Adrenal gland (tissue), 12 donors: ENCODE data around the gene ADAMTS16. TPM values are rescaled to one million over a fixed set of nuclear protein-coding genes. Genes with fewer than 3 reads are reported as not detected.

Source experiments
- DNase-seq, 7 donors: peaks; one replicate each; pipeline ENCODE4 v3.0.0-alpha.2; 2019 to 2020
- H3K27ac ChIP-seq, 5 donors: fragments of 200-600 bp; sonication (generic) in 4 of 5; 1 replicate in 3 of 5; 2 replicates in 2 of 5; pipeline versions ENCODE4 v1.5.1 to v1.8.0; 2016 to 2020; ENCODE audit warnings: mild to moderate bottlenecking in 1 of 5
- H3K27me3 ChIP-seq: fragments of 200-600 bp; 2 replicates; pipeline ENCODE4 v1.8.0; 2021
- H3K36me3 ChIP-seq, 2 donors: fragments of 200-600 bp; replicated peaks in 1 of 2; 1 replicate in 1 of 2; 2 replicates in 1 of 2; pipeline versions ENCODE4 v1.5.1 to v1.8.0; 2018 to 2022
- H3K4me1 ChIP-seq, 2 donors: fragments of 200-600 bp; replicated peaks in 1 of 2; 1 replicate in 1 of 2; 2 replicates in 1 of 2; pipeline versions ENCODE4 v1.5.1 to v1.8.0; 2018 to 2021
- H3K4me3 ChIP-seq, 4 donors: fragments of 200-600 bp; sonication (generic) in 3 of 4; one replicate each; pipeline ENCODE4 v1.5.1; 2016 to 2018
- H3K9me3 ChIP-seq, 3 donors: fragments of 200-600 bp; sonication (generic) in 1 of 3; replicated peaks in 1 of 3; 1 replicate in 2 of 3; 2 replicates in 1 of 3; pipeline versions ENCODE4 v1.5.1 to v1.8.0; 2016 to 2021
- POLR2A ChIP-seq, 2 donors: fragments of 450-650 bp; IDR thresholded peaks; one replicate each; pipeline ENCODE4 v1.6.1; 2017; ENCODE audit warnings: antibody characterized with exemption in 2 of 2, mild to moderate bottlenecking in 2 of 2, moderate library complexity in 1 of 2
- WGBS, 4 donors: extraction: QIAGEN DNeasy Blood & Tissue Kit in 2 of 4; methylation state at CpG; one replicate each; pipeline versions ENCODE4 v1.1.5 to v1.1.7; 2013 to 2017; 5-methylcytosine and 5-hydroxymethylcytosine counted together
- intact Hi-C, 2 donors: fragments of 100-400 bp; cut with DNase I; formaldehyde crosslinking; loops; one replicate each; pipeline versions ENCODE4 v1.14.1 to v1.15.0; 2022 to 2023
- polyA plus RNA-seq, 3 donors: library from polyadenylated mRNA; stranded (reverse); fragments of 200-250 nt in 2 of 3; fragments of 350-450 nt in 1 of 3; fragmentation: Illumina TruSeq in 1 of 3; extraction: RNeasy Lipid Tissue Mini Kit (QIAGEN cat#74804) in 1 of 3; gene quantifications; one replicate each; pipeline ENCODE4 v1.2.3, GENCODE V29; 2013 to 2014
- total RNA-seq, 9 donors: library from RNA; depleted of rRNA in 4 of 9; stranded (reverse); fragments of >200 nt in 4 of 9; fragments of 120-200 nt in 1 of 9; fragmentation: NEBNext Ultra II Directional in 1 of 9; extraction: Animal tissue kit (Norgen Biotek cat#: 25700) in 1 of 9; gene quantifications; one replicate each; pipeline versions ENCODE4 v1.1.0 to v1.2.4, GENCODE V29; 2013 to 2023
- TF ChIP-seq, protein P1 (sequence below), 6 experiments: fragments of 450-650 bp in 4 of 6; fragments of 200-600 bp in 2 of 6; sonication (generic) in 1 of 6; IDR thresholded peaks; 1 replicate in 5 of 6; 2 replicates in 1 of 6; pipeline versions ENCODE4 v1.5.1 to v1.8.0; 2016 to 2021; ENCODE audit warnings: antibody characterized with exemption in 6 of 6, mild to moderate bottlenecking in 2 of 6, moderate library complexity in 1 of 6
- donor health status: healthy with polysubstance abuse.
- donor health status: Bipolar disorder and iron deficiency.
- donor health status: DM: yes; HTN: yes; CAD: no.
- donor health status: DM: no; HTN: no; CAD: no.
- donor health status: DM: no; HTN: no; CAD: no.
- donor health status: DM: yes; HTN: yes; CAD: no.

Gene ADAMTS16
- total and polyA plus RNA-seq, 12 donors, result 0.07 to 3.7 (median 0.19) TPM; not detected in 8

DNA sequence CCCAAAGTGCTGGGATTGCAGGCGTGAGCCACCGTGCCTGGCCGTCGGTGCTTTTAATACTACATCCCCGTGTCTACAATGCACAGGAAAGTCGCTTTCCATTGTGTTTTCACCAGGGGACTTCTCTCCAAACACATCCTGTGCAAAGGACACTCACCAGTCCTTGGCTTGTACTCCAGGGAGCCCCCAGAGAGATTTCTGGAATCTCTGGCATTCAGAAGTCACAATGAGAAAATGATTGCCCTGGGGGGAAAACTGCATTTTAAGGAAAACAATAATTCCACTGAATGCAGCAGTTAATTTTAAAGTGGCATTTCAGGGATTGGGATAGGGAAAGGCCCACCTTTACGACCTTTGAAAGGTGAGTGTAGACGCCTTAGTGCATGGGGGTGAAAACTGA lies 112.0 kb downstream of the ADAMTS16 start:
- Histone ChIP-seq H3K9me3 (peaks cover 0 to 5% (median 0%) of the 10 kb centered on the region in 3 donors), H3K4me3 (no peak overlapping the region), H3K4me1 (no peaks in the 10 kb centered on the region), H3K36me3 (no peaks in the 10 kb centered on the region), H3K27me3 (no peaks in the 10 kb centered on the region), H3K27ac (no peak overlapping the region)
- TF ChIP-seq, protein P1, sequence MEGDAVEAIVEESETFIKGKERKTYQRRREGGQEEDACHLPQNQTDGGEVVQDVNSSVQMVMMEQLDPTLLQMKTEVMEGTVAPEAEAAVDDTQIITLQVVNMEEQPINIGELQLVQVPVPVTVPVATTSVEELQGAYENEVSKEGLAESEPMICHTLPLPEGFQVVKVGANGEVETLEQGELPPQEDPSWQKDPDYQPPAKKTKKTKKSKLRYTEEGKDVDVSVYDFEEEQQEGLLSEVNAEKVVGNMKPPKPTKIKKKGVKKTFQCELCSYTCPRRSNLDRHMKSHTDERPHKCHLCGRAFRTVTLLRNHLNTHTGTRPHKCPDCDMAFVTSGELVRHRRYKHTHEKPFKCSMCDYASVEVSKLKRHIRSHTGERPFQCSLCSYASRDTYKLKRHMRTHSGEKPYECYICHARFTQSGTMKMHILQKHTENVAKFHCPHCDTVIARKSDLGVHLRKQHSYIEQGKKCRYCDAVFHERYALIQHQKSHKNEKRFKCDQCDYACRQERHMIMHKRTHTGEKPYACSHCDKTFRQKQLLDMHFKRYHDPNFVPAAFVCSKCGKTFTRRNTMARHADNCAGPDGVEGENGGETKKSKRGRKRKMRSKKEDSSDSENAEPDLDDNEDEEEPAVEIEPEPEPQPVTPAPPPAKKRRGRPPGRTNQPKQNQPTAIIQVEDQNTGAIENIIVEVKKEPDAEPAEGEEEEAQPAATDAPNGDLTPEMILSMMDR (IDR thresholded peaks at IDR 0.05), result no peak
- no peak for TF ChIP-seq POLR2A (IDR thresholded peaks at IDR 0.05)
- intact Hi-C loops, result no loop called here
- no peak for DNase-seq
- WGBS, 4 donors, result 70 to 84% (median 80%) methylated on average over 4 to 8 of the region's 8 CpGs

DNA sequence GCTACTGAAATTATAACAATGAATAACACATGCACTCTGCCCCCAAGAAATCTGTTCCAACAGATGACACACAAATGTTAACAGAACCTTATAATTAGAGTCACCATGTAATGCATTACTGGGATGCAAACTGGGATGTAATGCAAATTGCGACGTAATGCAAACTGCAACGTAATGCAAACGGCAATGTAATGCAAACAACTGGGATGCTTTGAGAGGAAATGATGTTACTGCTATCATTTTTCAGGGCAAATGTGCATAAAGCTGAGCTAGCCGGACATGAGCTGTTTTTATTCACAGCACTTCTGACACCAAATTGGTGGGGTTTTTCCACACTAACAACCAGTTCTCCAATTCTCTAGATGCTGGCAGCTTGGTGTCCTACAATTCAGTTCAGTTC lies 117.2 kb downstream of the ADAMTS16 start:
- peaks cover 0 to 5% (median 0%) of the 10 kb centered on the region in 3 donors for H3K9me3 ChIP-seq
- H3K27ac ChIP-seq, result no peak overlapping the region
- no peaks in the 10 kb centered on the region for H3K36me3 ChIP-seq
- H3K27me3 ChIP-seq, result no peaks in the 10 kb centered on the region
- intact Hi-C loops, result no loop called here
- no peak for DNase-seq
- no peak for TF ChIP-seq POLR2A (IDR thresholded peaks at IDR 0.05)
- TF ChIP-seq, protein P1 (IDR thresholded peaks at IDR 0.05), result no peak
- 75 to 87% (median 84%) methylated on average over 5 of the region's 5 CpGs for WGBS, 4 donors
- no peak overlapping the region for H3K4me3 ChIP-seq
- no peaks in the 10 kb centered on the region for H3K4me1 ChIP-seq

DNA sequence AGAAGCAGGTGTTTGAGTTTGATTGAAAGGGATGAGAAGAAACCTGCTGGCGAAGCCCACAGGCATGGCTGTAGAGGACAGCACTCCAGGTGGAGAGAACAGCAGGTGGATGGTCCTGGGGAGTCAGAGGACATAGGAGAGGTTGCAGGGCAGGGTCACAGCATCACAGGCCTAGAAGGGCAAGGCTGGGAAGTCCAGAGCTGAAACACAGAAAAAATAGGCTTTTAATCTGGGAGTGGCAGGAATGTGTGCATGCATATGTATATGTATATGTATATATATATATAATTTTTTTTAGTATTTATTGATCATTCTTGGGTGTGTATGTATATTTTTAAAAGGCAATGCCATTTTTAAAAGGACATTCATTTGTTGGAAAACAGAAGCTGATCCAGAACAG lies 118.4 kb downstream of the ADAMTS16 start:
- H3K27ac ChIP-seq, result no peak overlapping the region
- H3K4me1 ChIP-seq, result no peaks in the 10 kb centered on the region
- TF ChIP-seq, protein P1 (IDR thresholded peaks at IDR 0.05), result no peak
- no peak for TF ChIP-seq POLR2A (IDR thresholded peaks at IDR 0.05)
- DNase-seq, result no peak
- intact Hi-C loops, result no loop called here
- no peak overlapping the region for H3K4me3 ChIP-seq
- H3K9me3 ChIP-seq, result peaks cover 0 to 5% (median 0%) of the 10 kb centered on the region in 3 donors
- H3K36me3 ChIP-seq, result no peaks in the 10 kb centered on the region
- no peaks in the 10 kb centered on the region for H3K27me3 ChIP-seq
- 71 to 79% (median 72%) methylated on average over 1 of the region's 1 CpG for WGBS, 4 donors

DNA sequence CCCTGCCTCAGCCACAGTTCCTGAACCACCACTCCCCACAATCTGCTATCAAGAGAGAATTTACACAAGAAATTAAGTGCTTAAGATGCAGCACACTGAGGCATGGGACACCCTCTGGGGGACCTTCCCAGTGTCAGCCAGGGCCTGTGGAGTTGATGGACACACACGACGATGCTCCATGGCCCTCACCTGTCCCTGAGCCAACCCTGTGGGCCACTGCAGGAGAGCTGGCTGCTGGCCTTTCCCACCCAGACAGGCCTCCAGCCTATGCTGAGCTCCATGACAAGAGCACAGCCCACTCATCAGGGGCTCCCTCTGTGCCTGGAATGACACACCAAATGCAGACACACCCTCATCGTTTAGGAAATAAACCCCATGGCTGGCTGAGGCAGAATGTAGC lies 124.6 kb downstream of the ADAMTS16 start:
- Histone ChIP-seq H3K27me3 (no peaks in the 10 kb centered on the region), H3K4me3 (no peak overlapping the region), H3K36me3 (no peaks in the 10 kb centered on the region), H3K9me3 (no peaks in the 10 kb centered on the region), H3K4me1 (no peaks in the 10 kb centered on the region), H3K27ac (no peak overlapping the region)
- 71 to 100% (median 75%) methylated on average over 1 to 3 of the region's 3 CpGs for WGBS, 4 donors
- intact Hi-C loops, result no loop called here
- TF ChIP-seq, protein P1 (IDR thresholded peaks at IDR 0.05), result no peak
- TF ChIP-seq POLR2A (IDR thresholded peaks at IDR 0.05), result no peak
- DNase-seq, result no peak
